HG02678 (cell line): ENCODE data around the gene MGRN1.
A peak's percentile ranks its signal among the peaks of the same experiment; 100 is the strongest.

Experiments
- ATAC-seq: cut with Tn5 transposase; IDR thresholded peaks from one replicate; pipeline ENCODE4 v1.9.1; 2021; ENCODE audit warnings: mild to moderate bottlenecking, moderate library complexity; ENCODE audit not compliant: unreplicated experiment

Gene MGRN1

DNA sequence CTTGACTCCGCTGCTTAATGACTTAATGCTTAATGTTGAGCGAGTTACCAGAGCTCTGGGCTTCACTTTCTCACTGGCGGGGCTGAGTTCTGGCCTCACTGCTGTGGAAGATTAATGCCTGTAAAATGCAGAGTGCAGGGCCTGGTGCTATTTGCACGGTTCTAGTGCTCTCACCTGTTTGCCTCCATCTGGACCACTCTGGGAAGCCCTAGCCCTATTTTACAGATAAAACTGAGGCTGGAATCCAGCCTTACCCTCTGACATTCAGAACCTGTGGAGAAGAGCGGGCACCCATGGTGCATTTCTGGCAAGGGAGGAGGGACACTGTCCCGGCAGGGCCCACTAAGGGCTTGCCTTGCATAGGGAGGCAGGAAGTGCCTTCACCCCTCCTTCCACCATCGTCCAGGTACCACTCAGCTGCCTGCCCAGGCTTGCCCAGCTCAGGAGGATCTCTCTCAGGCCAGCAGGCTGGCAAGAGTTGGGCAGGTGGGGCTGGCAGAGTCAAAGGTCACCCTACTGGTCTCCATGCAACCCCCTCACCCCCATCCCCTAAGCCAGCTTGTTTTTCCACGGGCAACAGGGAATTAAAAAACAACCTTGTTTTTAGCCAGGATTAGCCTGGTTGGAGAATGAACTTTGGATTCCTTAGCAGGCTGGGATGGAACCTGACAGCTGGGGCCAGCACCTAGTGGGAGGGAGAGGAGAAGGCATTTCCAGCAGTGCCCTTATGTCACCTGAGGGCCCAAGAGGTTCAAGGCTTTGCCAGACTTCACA, 5.8 kb upstream of the MGRN1 start:
- no peak for ATAC-seq

DNA sequence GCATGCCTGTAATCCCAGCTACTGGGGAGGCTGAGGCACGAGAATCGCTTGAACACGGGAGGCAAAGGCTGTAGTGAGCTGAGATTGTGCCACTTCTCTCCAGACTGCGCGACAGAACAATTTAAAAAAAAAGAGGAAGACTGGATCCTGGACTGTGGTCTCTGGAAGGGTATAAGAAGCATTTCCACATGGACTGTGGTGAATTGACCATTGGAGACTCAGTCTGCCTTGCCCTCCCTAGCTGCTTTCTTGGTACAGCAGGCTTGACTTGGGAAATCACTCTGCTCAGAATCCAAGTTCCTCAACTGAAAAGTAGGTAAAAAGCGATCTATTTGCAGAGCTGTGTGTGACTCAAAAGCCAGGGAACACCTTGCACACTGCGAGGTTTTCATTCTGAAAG, 1.0 kb upstream of the MGRN1 start:
- ATAC-seq, result no peak

DNA sequence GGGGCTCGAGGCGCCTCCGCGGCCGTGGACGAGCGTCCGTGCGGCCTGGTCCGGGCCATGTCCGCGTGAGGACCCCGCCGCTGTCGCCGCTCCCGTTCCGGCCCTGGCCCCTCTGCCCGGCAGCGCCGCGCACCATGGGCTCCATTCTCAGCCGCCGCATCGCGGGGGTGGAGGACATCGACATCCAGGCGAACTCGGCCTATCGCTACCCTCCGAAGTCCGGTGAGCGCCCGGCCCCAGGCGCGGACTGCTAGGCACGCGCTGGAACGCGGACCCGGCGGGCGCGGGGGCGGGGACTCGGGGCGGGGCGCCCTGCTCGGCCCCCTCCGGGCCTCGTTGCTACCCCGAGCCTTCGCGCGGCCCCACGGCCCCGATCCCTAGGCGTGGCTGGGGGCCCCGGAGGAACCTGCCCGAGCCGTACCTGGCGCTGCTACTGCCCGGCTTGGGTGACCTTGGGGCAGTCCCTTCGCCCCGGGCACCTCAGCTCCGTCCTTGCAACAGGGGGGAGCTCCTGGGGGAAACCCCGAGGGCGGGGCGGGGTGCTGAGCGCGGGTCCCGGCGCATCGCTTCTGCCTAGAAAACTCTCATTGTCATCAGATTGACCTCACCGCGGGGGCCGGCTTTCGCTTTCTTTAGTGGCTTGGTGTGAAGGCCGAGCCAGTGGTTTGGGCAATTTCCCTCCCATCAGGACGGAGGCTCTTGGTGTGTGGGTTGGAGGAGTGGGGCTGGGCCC, 367 bp downstream of the MGRN1 start:
- ATAC-seq, result peak; percentile 46

DNA sequence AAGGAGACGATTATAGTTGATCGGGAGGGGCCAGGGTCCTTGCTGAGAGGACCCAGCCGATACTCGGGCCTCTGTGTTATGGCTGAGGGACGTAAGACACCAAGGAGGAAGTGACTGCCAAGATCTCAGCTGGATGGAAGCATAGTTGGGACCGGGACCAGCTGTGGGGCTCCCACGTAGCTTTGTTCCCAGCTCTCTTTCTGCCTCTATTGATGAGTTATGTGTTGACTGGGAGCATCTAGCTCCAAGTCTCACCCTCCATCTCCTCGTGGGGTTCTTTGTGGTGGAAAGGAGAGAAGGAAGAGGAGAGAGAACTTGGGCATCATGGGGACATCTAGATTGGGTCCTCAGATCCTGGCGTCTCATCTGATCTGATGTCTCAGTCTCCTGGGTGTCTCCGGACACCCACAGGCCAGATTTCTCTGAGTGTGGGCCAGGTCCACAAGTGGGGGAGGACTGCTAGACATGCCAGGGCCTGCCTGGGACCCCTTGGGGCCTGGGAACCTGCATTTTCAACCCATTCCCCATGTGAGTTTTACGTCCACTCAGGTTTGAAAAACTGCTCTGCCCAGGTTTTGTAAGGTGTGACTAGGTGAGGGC, 1.0 kb downstream of the MGRN1 start:
- ATAC-seq, result no peak

DNA sequence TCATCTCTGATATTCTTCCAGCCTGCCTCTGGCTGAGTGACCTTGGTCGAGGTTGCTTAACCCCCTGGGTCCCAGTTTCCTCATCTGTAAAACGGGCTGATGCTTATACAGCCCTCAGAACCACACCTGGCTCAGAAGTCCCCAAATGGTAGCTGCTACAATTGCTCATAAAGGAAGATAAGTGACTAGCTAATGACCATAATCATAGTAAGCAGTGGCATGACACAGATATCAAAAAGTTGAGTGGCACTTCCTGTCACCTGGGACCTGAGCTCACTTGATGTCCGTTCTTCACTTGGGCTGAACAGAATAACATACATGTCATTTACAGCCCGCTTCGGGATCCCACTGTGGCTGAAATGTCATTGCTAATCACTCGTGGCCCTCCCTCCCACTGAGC, 1.8 kb downstream of the MGRN1 start:
- no peak for ATAC-seq

DNA sequence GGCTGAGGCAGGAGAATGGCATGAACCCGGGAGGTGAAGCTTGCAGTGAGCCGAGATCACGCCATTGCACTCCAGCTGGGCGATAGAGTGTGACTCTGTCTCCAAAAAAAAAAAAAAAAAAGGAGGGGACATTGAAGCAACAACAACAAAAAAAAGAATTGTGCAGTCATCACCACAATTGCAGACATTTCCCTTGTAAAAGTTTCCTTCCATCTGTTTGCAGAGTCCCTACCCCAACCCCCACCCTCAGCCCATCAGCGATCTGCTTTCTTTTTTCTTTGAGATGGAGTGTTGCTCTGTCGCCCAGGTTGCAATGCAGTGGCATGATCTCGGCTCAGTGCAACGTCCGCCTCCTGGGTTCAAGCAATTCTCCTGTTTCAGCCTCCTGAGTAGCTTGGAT, 3.7 kb downstream of the MGRN1 start:
- no peak for ATAC-seq

DNA sequence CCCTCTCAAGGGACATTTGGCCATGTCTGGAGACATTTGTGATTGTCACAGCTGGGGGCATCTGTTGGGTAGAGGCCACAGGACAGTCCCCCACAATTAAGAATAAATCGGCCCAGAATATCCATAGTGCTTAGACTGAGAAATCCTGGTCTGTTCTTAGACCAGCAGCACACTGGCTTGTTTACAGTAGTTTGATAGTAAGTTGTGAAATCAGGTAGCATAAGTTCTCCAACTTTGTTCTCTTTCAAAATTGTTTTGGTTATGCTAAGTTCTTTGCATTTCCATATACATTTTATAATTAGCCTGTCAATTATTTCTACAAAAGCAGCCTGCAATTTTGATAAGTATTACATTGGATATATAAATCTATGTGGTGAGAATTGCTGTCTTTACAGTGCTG, 6.8 kb downstream of the MGRN1 start:
- ATAC-seq, result no peak

DNA sequence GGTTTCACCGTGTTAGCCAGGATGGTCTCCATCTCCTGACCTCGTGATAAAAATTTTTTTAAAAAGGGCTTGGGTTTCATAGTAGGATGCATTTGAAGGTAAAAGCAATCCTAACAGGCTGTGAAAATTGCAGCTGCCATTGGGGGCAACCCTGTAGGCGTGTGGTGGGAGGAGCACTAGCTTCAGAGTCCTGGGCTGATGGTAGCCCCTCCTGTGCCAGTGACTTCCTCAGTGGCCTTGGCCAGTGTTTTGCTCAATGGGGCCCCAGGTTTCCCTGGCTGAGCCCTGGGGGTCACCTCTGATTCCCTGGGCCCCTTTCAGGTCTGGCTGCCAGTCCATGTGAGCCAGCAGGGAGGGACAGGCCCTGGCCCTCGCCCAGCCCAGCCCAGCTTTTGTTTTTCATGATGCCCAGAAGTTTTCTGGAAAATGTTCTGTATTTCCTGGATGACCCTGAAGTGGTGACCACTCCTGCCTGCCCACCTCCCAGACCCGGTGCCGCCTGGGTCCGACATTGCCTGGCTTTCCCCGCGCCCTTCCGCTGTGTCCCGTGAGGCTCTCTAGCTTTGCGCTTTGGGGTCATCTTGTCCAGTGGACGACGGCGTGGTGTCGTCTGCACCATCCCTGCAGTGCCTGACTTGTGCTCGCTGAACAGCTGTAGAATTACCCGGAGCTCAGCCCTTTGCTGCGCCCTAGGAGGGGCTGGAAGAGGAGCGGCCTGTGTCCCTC, 9.4 kb downstream of the MGRN1 start:
- ATAC-seq, result no peak

DNA sequence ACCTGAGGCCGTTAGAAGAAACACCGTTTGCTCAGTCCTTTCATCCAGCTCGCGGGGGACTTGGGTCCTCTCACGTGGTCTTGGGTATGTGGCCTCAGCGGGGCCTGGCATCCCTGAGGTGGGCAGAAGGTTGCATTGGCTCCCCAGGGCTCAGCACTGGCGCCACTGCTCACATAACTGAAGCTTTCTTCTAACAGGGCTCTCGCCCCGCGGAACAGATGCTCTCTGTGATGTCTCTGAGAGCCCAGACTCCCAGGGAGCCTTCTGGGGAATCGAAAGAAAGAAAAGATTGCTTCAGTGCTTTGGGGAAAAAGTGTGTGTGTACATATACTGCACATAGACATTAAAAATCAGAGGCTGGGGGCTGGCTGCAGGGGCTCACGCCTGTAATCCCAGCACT, 10.1 kb downstream of the MGRN1 start:
- no peak for ATAC-seq

DNA sequence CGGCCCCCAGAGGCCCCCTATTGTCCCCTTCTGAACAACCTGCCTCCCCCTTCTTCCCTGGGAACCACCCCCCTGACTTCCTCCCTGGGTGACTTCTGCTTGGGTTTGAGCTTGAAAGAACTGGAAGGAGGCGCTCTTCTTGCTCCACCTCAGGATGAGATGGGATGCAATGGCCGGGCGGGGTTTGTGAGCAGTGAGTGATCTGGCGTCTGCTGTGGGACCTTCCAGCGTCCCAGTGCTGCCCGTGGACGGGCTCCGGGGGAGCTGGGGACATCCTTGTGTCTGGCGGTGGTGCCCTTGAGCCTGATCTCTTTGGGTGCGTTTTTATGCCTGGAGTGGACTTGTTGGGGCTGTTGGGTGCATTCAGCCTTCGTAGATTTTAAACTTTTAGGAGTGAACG, 11.6 kb downstream of the MGRN1 start:
- ATAC-seq, result no peak

DNA sequence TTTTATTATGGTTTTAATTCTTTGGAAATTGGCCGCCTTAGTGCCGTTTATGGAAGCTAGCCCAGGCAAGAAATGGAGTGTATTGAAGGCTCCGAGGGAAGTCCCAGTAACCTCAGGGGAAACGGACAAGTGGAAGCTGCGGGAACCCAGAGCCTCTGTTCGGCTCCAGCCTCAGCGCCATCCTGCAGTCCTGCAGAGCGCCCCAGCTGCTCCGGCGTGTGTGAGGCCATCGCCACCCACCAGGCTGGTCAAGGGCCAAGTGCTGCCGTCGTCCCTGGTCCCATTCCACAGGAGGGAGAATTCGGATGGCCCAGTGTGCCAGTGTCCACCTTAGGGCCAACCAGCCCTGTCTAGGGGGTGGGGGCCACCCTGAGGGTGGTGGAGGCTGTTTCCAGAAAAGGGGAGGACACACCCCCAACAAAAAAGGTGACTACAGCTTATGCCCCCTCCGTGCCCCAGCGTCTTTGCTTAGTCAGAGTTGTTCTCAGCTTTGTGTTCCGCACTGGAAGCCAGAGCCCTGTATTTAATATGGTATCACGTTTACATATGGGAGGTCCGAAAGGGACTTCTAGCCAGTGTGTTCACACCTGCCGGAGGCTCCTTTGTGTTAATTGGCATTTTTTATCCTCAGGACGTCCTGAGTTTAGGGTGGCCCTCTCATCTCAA, 13.0 kb downstream of the MGRN1 start:
- no peak for ATAC-seq

DNA sequence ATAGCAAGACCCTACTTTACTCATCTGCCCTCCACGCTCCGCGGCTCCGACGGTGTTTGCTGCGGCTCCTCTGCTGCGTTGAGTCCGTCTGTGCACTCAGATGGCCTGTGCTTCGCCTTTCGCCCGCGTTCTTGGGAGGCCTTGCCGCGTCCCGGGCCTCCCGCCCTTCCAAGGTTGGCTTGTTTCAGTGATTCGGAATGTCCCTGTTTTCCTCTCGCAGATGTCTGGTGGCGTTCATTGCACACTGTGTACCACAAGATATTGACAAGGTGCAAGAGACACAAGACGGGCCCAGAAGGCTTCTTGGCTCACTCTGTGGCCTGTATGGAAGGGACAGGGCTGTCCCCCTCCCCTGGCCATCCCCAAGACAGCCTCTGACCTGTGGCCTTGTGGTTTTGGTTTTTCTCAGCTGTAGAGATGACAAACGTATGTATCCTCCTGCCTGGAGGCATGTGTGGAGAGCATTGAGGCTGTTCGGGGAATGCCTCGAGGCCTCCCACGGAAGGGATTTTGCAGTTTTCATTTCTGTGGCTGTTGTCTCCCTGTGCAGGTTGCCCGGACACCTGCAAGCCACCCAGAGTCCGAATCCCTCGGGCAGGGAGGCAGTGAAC, 15.4 kb downstream of the MGRN1 start:
- ATAC-seq, result no peak

DNA sequence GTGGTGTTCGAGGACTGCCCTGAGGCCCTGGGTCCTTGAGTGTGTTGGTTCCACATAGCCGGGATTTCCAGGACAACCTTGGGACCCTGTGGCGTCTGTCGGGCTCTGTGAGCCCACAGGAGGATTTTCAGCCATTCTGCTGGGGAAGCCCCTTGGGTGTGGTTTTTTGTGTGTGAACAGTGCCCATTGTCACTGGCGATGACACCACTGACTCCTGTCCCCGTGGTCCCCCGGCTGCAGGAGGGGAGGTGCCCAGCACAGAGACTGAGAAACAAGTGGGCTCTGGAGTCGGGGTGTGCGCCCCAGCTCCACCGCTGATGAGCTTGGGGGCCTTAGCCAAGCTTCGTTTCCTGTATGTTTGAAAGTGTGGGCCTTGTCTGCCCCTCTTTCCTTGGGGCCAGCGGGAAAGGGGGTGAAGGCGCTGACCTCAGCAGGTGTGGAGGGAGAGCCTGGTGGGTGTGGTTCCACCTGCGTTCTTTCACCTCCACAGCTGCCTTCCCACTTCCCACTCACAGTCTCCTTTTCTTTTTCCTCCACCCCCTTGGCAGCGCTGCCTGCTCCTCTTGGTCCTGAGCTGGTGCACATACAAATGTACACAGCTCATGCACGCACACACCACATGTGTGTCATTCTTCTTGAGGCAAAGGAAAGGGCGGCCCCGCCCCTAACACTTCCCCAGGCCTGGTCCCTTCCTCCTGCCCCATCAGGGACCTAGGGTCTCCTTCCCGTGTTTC, 16.1 kb downstream of the MGRN1 start:
- no peak for ATAC-seq

DNA sequence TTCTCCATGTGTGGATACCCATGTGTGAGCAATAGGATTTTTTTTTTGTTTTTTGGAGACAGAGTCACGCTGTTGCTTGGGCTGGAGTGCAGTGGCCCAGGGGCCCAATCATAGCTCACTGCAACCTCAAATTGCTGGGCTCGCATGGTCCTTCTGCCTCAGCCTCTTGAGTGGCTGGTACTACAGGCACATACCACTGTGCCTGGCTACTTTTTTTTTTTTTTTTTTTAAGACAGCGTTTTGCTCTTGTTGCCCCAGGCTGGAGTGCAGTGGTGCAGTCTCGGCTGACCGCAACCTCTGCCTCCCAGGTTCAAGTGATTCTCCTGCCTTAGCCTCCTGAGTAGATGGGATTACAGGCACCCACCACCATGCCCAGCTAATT, 16.7 kb downstream of the MGRN1 start:
- no peak for ATAC-seq

DNA sequence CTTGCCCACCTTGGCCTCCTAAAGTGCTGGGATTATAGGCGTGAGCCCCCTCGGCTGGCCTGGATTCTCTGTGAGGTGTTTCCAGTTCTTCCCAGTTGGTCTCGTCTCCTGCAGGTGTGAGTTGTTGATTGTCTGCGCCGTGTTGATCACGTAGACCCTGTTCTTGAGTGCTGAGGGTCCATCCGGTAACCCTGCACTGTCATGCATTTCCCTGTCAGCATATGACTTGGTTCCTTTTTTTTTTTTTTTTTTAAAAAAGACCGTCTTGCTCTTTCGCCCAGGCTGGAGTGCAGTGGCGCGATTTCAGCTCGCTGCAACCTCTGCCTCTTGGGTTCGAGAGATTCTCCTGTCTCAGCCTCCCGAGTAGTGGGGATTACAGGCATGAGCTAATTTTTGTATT, 17.3 kb downstream of the MGRN1 start:
- ATAC-seq, result no peak

DNA sequence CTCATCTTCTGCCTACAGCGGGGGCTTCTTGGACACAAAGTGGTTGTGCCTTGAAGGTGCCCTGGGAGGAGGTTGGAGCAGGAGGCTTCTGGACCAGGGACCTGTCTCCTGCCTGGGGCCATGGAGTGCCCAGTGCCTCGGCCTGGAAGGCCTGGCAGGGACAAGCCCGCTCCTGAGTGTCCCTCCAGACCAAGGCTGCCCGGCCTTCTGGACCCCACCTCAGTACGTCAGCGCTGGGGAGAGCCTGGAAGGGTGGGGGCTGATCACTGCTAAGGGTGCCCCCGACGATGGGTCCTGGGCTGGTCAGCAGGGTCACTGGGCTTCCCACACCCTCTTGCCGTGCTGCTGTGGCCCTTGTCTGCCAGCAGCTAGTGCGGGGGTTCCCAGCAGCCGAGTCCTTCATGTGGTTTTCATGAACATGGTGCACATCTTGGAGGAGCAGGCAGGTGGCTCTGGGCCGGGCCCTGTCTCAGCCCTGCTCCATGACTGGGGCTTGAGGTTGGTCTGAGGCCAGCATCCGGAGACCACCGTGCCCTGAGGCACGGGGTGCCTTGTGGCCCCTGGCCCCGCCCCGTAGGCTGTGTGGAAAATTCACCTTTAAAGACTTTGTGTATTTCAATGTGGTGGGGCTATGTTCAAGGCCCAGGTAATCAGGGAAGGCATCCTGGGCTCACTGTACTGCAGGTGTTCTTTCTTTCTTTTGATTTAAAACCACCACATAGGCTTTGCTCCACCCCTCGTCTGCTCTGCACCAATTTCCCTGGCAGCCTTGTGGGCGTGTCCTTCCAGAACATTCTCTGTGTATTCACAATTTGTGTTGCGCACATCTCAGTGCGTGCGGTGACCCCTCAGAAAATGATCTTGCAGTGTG, 22.4 kb downstream of the MGRN1 start:
- no peak for ATAC-seq

DNA sequence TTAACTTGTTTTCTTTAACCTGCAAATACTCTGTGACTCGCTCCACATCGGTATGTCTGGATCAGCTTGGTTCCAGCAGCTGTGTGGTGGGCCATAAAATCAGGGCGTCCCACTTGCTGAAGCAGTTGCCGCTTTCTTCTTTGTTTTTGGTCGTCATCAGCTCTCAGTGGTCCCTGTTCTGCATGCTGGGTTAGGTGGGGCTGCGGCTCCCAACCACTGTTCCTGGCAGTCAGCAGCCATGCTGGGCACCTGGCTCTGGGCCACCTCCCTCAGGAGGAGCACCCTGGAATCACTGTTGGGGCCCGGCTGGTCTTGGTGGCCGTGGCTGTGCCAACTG, 23.0 kb downstream of the MGRN1 start:
- no peak for ATAC-seq

DNA sequence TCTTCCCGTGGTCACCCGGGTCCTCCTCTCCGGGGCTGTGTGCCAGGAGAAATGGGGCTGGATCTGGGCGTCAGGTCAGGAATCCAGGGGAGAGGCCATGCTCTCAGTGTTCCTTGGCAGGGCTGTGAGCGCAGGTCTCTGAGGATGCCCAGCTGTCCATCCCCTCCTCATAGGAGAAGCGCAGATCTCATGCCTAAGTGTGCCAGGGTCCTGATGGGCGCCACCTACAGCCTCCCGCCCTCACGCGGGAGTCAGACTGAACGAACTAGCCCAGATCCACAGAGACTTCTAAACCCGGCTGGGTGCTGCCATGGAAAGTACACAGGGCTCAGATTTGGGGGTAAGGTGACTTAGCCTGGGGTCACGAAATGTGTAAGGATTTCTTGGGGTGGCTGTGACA, 24.3 kb downstream of the MGRN1 start:
- no peak for ATAC-seq
